OCI-LY7 (cell line): ENCODE measurements around the gene TANC1. TPM values are rescaled to one million over a fixed set of nuclear protein-coding genes. Genes with fewer than 3 reads are reported as not detected.

Source experiments
- BruUV-seq: library from RNA; stranded (reverse); fragments of 400-500 nt; replicated peaks from 2 replicates; lab custom pipeline; 2021; lab: Mats Ljungman, UMichigan
- CTCF ChIA-PET: fragments of 300-600 bp; sonication (Branson Sonifier 250); formaldehyde crosslinking; loops from one replicate; lab custom pipeline; 2022; ENCODE audit warnings: antibody characterized with exemption; ENCODE audit not compliant: unreplicated experiment; lab: Charles Lee
- POLR2A ChIA-PET: fragments of 300-600 bp; sonication (Branson Sonifier 250); formaldehyde crosslinking; loops from one replicate; lab custom pipeline; 2022; ENCODE audit warnings: antibody characterized with exemption; lab: Charles Lee
- DNase-seq: peaks from one replicate; pipeline ENCODE4 v3.0.0-alpha.2; 2015; ENCODE audit warnings: low spot score
- H2AFZ ChIP-seq: fragments of 200-600 bp; sonication (generic), shearing (Covaris generic); 2 replicates; pipeline ENCODE4 v1.6.1; 2014; ENCODE audit warnings: mild to moderate bottlenecking, antibody characterized with exemption, low read length, moderate library complexity
- H3K27ac ChIP-seq: fragments of 200-600 bp; sonication (generic); 2 replicates; pipeline ENCODE4 v1.5.1; 2014; ENCODE audit warnings: mixed run types, low read depth, mild to moderate bottlenecking, moderate library complexity, low read length, inconsistent platforms; ENCODE audit not compliant: poor library complexity, severe bottlenecking
- H3K36me3 ChIP-seq: fragments of 200-600 bp; sonication (generic); 2 replicates; pipeline ENCODE4 v1.6.1; 2014; ENCODE audit warnings: mild to moderate bottlenecking, antibody characterized with exemption, low read length, moderate library complexity, mixed read lengths; ENCODE audit not compliant: insufficient read depth
- H3K4me1 ChIP-seq: fragments of 200-600 bp; sonication (generic); 2 replicates; pipeline ENCODE4 v1.5.1; 2014; ENCODE audit warnings: mild to moderate bottlenecking, low read length; ENCODE audit not compliant: insufficient read depth, poor library complexity, severe bottlenecking
- H3K4me2 ChIP-seq: fragments of 200-600 bp; sonication (generic); 2 replicates; pipeline ENCODE4 v1.6.1; 2014; ENCODE audit warnings: mild to moderate bottlenecking, low read length
- H3K4me3 ChIP-seq: fragments of 200-600 bp; sonication (generic); 2 replicates; pipeline ENCODE4 v1.5.1; 2014; ENCODE audit warnings: mild to moderate bottlenecking, low read depth, low read length; ENCODE audit not compliant: poor library complexity, severe bottlenecking
- H3K79me2 ChIP-seq: fragments of 200-600 bp; sonication (generic); 2 replicates; pipeline ENCODE4 v1.6.1; 2016; ENCODE audit warnings: low read depth, mild to moderate bottlenecking, low read length, moderate library complexity, mixed read lengths; ENCODE audit not compliant: insufficient read depth
- H3K9me2 ChIP-seq: fragments of 200-600 bp; sonication (generic); 2 replicates; pipeline ENCODE4 v1.6.1; 2016; ENCODE audit warnings: mild to moderate bottlenecking, low read length, mixed read lengths; ENCODE audit not compliant: insufficient read depth
- H3K9me3 ChIP-seq: fragments of 200-600 bp; sonication (generic); 2 replicates; pipeline ENCODE4 v1.6.1; 2014; ENCODE audit warnings: mild to moderate bottlenecking, mixed run types, low read length, mixed read lengths
- H4K20me1 ChIP-seq: fragments of 200-600 bp; sonication (generic); 2 replicates; pipeline ENCODE4 v1.6.1; 2014; ENCODE audit warnings: mild to moderate bottlenecking, antibody characterized with exemption, low read length, moderate library complexity, mixed read lengths; ENCODE audit not compliant: insufficient read depth
- CTCF ChIP-seq: fragments of 200-600 bp; sonication (generic); conservative IDR thresholded peaks from 2 replicates; pipeline ENCODE4 v1.5.1; 2014; ENCODE audit warnings: mild to moderate bottlenecking, antibody characterized with exemption, low read length, moderate library complexity, mixed read lengths
- EZH2phosphoT487 ChIP-seq: fragments of 200-600 bp; sonication (generic); IDR thresholded peaks from 2 replicates; pipeline ENCODE4 v1.6.1; 2018; ENCODE audit warnings: low read depth, borderline replicate concordance, mild to moderate bottlenecking, mixed run types, antibody characterized with exemption, low read length, moderate library complexity, mixed read lengths
- intact Hi-C: fragments of 100-400 bp; cut with micrococcal nuclease; formaldehyde crosslinking; loops from one replicate; pipeline ENCODE4 v1.10.0; 2022; ENCODE audit not compliant: unreplicated experiment
- total RNA-seq, 2 experiments: library from RNA; depleted of rRNA in 1 of 2; stranded (reverse); fragments of >200 nt in 1 of 2; shearing (Covaris generic) in 1 of 2; gene quantifications; 2 replicates each; pipeline ENCODE4 v1.2.3, GENCODE V29; 2014 to 2022

The TANC1 gene
- total RNA-seq, 2 experiments from 2014 or later: 0.04 TPM; not detected in 1

GRCh38 chr2:159146996-159147666 lies 178.7 kb downstream of the TANC1 start:
- POLR2A ChIA-PET: interaction anchor here (0.7 to 1.2 kb wide), 2 partner anchors 8 to 1119 kb away, joined by 4 to 5 read pairs; no protein-coding TSS in a partner anchor
- no TSS peak for BruUV-seq
- TF ChIP-seq CTCF (no peak), EZH2phosphoT487 (no peak)
- no peaks in the 10 kb centered on the region for H3K9me2 ChIP-seq
- H3K9me3 ChIP-seq: no peaks in the 10 kb centered on the region
- CTCF ChIA-PET: no interaction called here
- no peak overlapping the region for H3K4me2 ChIP-seq
- DNase-seq: no peak
- no peak overlapping the region for H3K4me3 ChIP-seq
- no peaks in the 10 kb centered on the region for H3K79me2 ChIP-seq
- no peaks in the 10 kb centered on the region for H3K36me3 ChIP-seq
- no peak overlapping the region for H3K27ac ChIP-seq
- H3K4me1 ChIP-seq: no peaks in the 10 kb centered on the region
- no peaks in the 10 kb centered on the region for H4K20me1 ChIP-seq
- intact Hi-C loops: no loop called here
- H2AFZ ChIP-seq: no peak overlapping the region

- no peak for TF ChIP-seq EZH2phosphoT487
- no peak for TF ChIP-seq CTCF
- Histone ChIP-seq H3K79me2 (no peaks in the 10 kb centered on the region), H3K9me2 (no peaks in the 10 kb centered on the region), H3K4me1 (no peaks in the 10 kb centered on the region), H4K20me1 (no peaks in the 10 kb centered on the region), H3K27ac (no peak overlapping the region), H3K36me3 (no peaks in the 10 kb centered on the region), H3K9me3 (no peaks in the 10 kb centered on the region), H2AFZ (no peak overlapping the region), H3K4me3 (no peak overlapping the region), H3K4me2 (no peak overlapping the region)
- ChIA-PET POLR2A (interaction anchor here (1.2 kb wide), 1 partner anchor 9 kb away, joined by 5 read pairs; no protein-coding TSS in a partner anchor), CTCF (no interaction called here)
- no TSS peak for BruUV-seq
- intact Hi-C loops: no loop called here
- DNase-seq: no peak
Observed at GRCh38 chr2:159147690-159148089, 179.2 kb downstream of the TANC1 start.

- CTCF ChIA-PET: no interaction called here
- Histone ChIP-seq H3K9me2 (no peaks in the 10 kb centered on the region), H3K79me2 (no peaks in the 10 kb centered on the region), H3K36me3 (no peaks in the 10 kb centered on the region), H3K4me1 (no peaks in the 10 kb centered on the region), H3K4me3 (no peak overlapping the region), H3K27ac (no peak overlapping the region), H4K20me1 (no peaks in the 10 kb centered on the region), H2AFZ (no peak overlapping the region), H3K4me2 (no peak overlapping the region), H3K9me3 (no peaks in the 10 kb centered on the region)
- intact Hi-C loops: no loop called here
- DNase-seq: no peak
- no peak for TF ChIP-seq EZH2phosphoT487
- TF ChIP-seq CTCF: no peak
- no TSS peak for BruUV-seq
- POLR2A ChIA-PET: interaction anchor here (0.6 to 1.2 kb wide), 2 partner anchors 10 to 1742 kb away, joined by 3 read pairs; no protein-coding TSS in a partner anchor
Observed at GRCh38 chr2:159148901-159149300, 180.5 kb downstream of the TANC1 start.
